Astrocyte (in vitro differentiated cells and primary cell): ENCODE results near the gene SNW1. TPM values are rescaled to one million over a fixed set of nuclear protein-coding genes. Genes with fewer than 3 reads are reported as not detected.

Source experiments
- DNase-seq: peaks from one replicate; pipeline ENCODE4 v3.0.0-alpha.2; 2010; ENCODE audit warnings: low read depth
- FAIRE-seq: peaks from 2 replicates; lab custom pipeline; 2011; peaks lifted over from hg19 to GRCh38; lab: Jason Lieb, UNC
- H2AFZ ChIP-seq: 2 replicates; pipeline ENCODE4 v1.6.0; 2012; ENCODE audit warnings: low read depth, low read length, inconsistent platforms
- H3K27ac ChIP-seq: 2 replicates; pipeline ENCODE4 v1.5.1; 2011; ENCODE audit warnings: low read depth, low read length, inconsistent platforms
- H3K27me3 ChIP-seq: 2 replicates; pipeline ENCODE4 v1.6.0; 2011; ENCODE audit warnings: low read length, inconsistent platforms; ENCODE audit not compliant: insufficient read depth
- H3K36me3 ChIP-seq: 2 replicates; pipeline ENCODE4 v1.5.1; 2011; ENCODE audit warnings: low read length, inconsistent platforms; ENCODE audit not compliant: insufficient read depth
- H3K4me1 ChIP-seq: 2 replicates; pipeline ENCODE4 v1.5.1; 2011; ENCODE audit warnings: low read length, inconsistent platforms; ENCODE audit not compliant: insufficient read depth
- H3K4me2 ChIP-seq: 2 replicates; pipeline ENCODE4 v1.6.0; 2012; ENCODE audit warnings: low read length, inconsistent platforms
- H3K4me3 ChIP-seq: 2 replicates; pipeline ENCODE4 v1.5.1; 2011; ENCODE audit warnings: low read depth, mild to moderate bottlenecking, low read length, inconsistent platforms; ENCODE audit not compliant: insufficient read depth
- H3K79me2 ChIP-seq: 2 replicates; pipeline ENCODE4 v1.6.0; 2012; ENCODE audit warnings: mild to moderate bottlenecking, low read length, inconsistent platforms; ENCODE audit not compliant: insufficient read depth
- H3K9ac ChIP-seq: 2 replicates; pipeline ENCODE4 v1.6.0; 2012; ENCODE audit warnings: mild to moderate bottlenecking, low read length, inconsistent platforms
- H3K9me3 ChIP-seq: 2 replicates; pipeline ENCODE4 v1.5.1; 2012; ENCODE audit warnings: low read depth, mild to moderate bottlenecking, low read length, inconsistent platforms; ENCODE audit not compliant: insufficient read depth
- H4K20me1 ChIP-seq: 2 replicates; pipeline ENCODE4 v1.6.0; 2012; ENCODE audit warnings: low read length, inconsistent platforms; ENCODE audit not compliant: insufficient read depth
- H3K27ac Mint-ChIP-seq: one replicate; pipeline ENCODE4 v1.8.0; 2021; ENCODE audit warnings: mild to moderate bottlenecking, mixed read lengths; ENCODE audit not compliant: unreplicated experiment
- H3K27me3 Mint-ChIP-seq: one replicate; pipeline ENCODE4 v1.8.0; 2021; ENCODE audit warnings: low read depth, mixed read lengths; ENCODE audit not compliant: unreplicated experiment
- H3K36me3 Mint-ChIP-seq: one replicate; pipeline ENCODE4 v1.8.0; 2021; ENCODE audit warnings: low read depth, mixed read lengths; ENCODE audit not compliant: unreplicated experiment
- H3K4me1 Mint-ChIP-seq: one replicate; pipeline ENCODE4 v1.8.0; 2021; ENCODE audit warnings: low read depth, mixed read lengths; ENCODE audit not compliant: unreplicated experiment
- H3K4me3 Mint-ChIP-seq: one replicate; pipeline ENCODE4 v1.8.0; 2021; ENCODE audit warnings: mild to moderate bottlenecking, moderate library complexity, mixed read lengths; ENCODE audit not compliant: unreplicated experiment
- H3K9me3 Mint-ChIP-seq: one replicate; pipeline ENCODE4 v1.8.0; 2021; ENCODE audit warnings: mild to moderate bottlenecking, mixed read lengths; ENCODE audit not compliant: unreplicated experiment
- EZH2 ChIP-seq: IDR thresholded peaks from 2 replicates; pipeline ENCODE4 v1.6.1; 2012; ENCODE audit warnings: mild to moderate bottlenecking, low read length, inconsistent platforms; ENCODE audit not compliant: insufficient read depth
- total RNA-seq: library from RNA; stranded (reverse); gene quantifications from 2 replicates; pipeline ENCODE4 v1.2.1, GENCODE V29; 2021
- TF ChIP-seq, protein P1 (sequence below): IDR thresholded peaks from 2 replicates; pipeline ENCODE4 v1.5.1; 2011; ENCODE audit warnings: low read depth, mild to moderate bottlenecking, inconsistent platforms, low read length, moderate library complexity; ENCODE audit not compliant: insufficient read depth

Gene SNW1
- total RNA-seq, 1 donor from 2014 or later, result 72.9 TPM

DNA sequence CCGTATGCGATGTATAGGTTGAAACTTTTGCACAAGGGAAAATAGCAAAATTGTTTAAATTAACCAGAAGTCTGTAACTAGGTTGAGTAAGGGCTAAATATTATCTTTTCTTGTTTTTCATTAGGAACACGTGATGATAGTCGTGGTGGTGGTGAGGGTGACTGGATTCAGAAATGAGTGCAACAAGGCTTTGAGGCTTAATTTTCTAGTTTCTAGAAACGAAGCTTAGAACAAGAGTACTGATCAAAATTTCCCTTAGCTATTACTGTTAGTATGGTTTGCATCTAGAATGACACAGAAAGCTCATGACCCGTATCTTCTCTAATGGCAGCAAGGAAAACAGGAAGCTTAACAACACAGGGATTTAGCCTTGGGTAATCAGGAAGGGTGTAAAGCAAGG is 46.0 kb downstream of the SNW1 start:
- Mint-ChIP-seq H3K9me3 (no peaks in the 10 kb centered on the region), H3K27me3 (no peaks in the 10 kb centered on the region), H3K4me3 (no peak overlapping the region), H3K36me3 (peaks cover 8% of the 10 kb centered on the region), H3K4me1 (peaks cover 6% of the 10 kb centered on the region), H3K27ac (no peak overlapping the region)
- H3K4me3 ChIP-seq, result no peak overlapping the region
- H3K4me2 ChIP-seq, result no peak overlapping the region
- no peaks in the 10 kb centered on the region for H3K9me3 ChIP-seq
- H3K79me2 ChIP-seq, result peaks cover 48% of the 10 kb centered on the region
- DNase-seq (no peak), FAIRE-seq (no peak)
- peaks cover 35% of the 10 kb centered on the region for H4K20me1 ChIP-seq
- no peak overlapping the region for H2AFZ ChIP-seq
- no peaks in the 10 kb centered on the region for H3K27me3 ChIP-seq
- H3K4me1 ChIP-seq, result no peaks in the 10 kb centered on the region
- TF ChIP-seq, protein P1, sequence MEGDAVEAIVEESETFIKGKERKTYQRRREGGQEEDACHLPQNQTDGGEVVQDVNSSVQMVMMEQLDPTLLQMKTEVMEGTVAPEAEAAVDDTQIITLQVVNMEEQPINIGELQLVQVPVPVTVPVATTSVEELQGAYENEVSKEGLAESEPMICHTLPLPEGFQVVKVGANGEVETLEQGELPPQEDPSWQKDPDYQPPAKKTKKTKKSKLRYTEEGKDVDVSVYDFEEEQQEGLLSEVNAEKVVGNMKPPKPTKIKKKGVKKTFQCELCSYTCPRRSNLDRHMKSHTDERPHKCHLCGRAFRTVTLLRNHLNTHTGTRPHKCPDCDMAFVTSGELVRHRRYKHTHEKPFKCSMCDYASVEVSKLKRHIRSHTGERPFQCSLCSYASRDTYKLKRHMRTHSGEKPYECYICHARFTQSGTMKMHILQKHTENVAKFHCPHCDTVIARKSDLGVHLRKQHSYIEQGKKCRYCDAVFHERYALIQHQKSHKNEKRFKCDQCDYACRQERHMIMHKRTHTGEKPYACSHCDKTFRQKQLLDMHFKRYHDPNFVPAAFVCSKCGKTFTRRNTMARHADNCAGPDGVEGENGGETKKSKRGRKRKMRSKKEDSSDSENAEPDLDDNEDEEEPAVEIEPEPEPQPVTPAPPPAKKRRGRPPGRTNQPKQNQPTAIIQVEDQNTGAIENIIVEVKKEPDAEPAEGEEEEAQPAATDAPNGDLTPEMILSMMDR, result no peak
- no peak overlapping the region for H3K9ac ChIP-seq
- H3K36me3 ChIP-seq, result peaks cover 54% of the 10 kb centered on the region
- H3K27ac ChIP-seq, result no peak overlapping the region

DNA sequence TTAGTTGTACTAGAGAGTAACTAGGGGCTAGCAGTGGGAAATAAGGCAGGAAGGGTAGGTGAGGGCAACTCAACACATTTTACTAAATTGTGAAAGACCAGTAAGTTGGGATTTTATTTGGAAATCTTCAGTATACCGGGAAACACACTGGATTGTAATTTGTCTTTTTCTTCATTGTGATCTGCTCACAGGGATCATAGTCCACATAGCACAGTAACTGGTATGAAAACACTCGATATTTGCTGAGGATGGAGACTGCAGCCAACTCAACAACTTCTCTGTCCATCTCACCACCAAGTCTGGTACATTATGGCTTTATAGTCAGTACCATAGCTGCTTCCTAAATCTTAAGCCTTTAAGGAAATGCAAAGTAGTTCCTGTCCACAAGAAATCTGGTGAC is 50.6 kb downstream of the SNW1 start:
- FAIRE-seq, result no peak
- Mint-ChIP-seq H3K27ac (no peak overlapping the region), H3K4me1 (peaks cover 20% of the 10 kb centered on the region)

DNA sequence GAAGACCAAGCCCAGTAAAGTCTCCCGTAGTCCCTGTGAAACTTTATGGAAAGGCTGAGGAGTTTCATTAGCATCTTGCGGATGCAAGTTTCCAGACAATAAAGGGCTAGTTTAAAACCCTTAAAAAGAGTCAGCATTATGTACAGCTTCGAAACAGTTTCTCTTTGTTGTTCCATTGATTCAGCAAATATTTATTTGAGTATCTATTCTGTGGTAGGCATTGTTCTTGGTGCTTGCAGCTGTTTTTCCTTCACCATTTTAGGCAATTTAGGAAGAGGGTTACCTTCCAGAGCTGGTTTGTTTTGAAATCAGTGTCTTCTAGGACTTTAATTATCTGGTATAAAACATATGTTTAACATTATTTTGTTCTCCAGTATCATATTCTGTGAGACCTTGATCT is 51.5 kb downstream of the SNW1 start:
- Histone ChIP-seq H3K27me3 (no peaks in the 10 kb centered on the region), H2AFZ (no peak overlapping the region), H3K27ac (no peak overlapping the region), H3K9ac (peak overlapping the region; percentile 94), H3K4me1 (peaks cover 14% of the 10 kb centered on the region), H3K4me3 (peak overlapping the region; percentile 97), H4K20me1 (peaks cover 45% of the 10 kb centered on the region), H3K4me2 (peak overlapping the region; percentile 94), H3K9me3 (no peaks in the 10 kb centered on the region), H3K36me3 (peaks cover 22% of the 10 kb centered on the region), H3K79me2 (peaks cover 84% of the 10 kb centered on the region)
- FAIRE-seq (no peak), DNase-seq (no peak)
- H3K36me3 Mint-ChIP-seq, result peaks cover 3% of the 10 kb centered on the region
- H3K27ac Mint-ChIP-seq, result no peak overlapping the region
- H3K4me1 Mint-ChIP-seq, result peaks cover 23% of the 10 kb centered on the region
- H3K4me3 Mint-ChIP-seq, result peak overlapping the region; percentile 98
- H3K9me3 Mint-ChIP-seq, result no peaks in the 10 kb centered on the region
- H3K27me3 Mint-ChIP-seq, result no peaks in the 10 kb centered on the region
- TF ChIP-seq EZH2, result no peak

More for the DNA sequence above, 50.6 kb downstream of the SNW1 start:
- Histone ChIP-seq H3K4me3 (no peak overlapping the region), H3K79me2 (peaks cover 91% of the 10 kb centered on the region), H3K4me1 (peaks cover 14% of the 10 kb centered on the region), H3K27me3 (no peaks in the 10 kb centered on the region), H3K9ac (peak overlapping the region; percentile 22), H3K9me3 (no peaks in the 10 kb centered on the region), H3K4me2 (no peak overlapping the region), H3K27ac (no peak overlapping the region), H3K36me3 (peaks cover 31% of the 10 kb centered on the region), H2AFZ (no peak overlapping the region), H4K20me1 (peaks cover 52% of the 10 kb centered on the region)
- DNase-seq, result no peak
- TF ChIP-seq EZH2, result no peak
- H3K4me3 Mint-ChIP-seq, result peak overlapping the region; percentile 98
- no peaks in the 10 kb centered on the region for H3K9me3 Mint-ChIP-seq
- H3K27me3 Mint-ChIP-seq, result no peaks in the 10 kb centered on the region
- H3K36me3 Mint-ChIP-seq, result peaks cover 8% of the 10 kb centered on the region
